ENCODE results near the gene COG6.

The COG6 gene

GRCh38 chr13:39768962-39769361, 113.5 kb downstream of the COG6 start:
- no peak for DNase-seq (ENCODE audit: low spot score)
- TF ChIP-seq CTCF (IDR thresholded peaks at IDR 0.05; ENCODE audit: extremely low read depth, missing control alignments): no peak

GRCh38 chr13:39770221-39771090, 115.0 kb downstream of the COG6 start:
- TF ChIP-seq CTCF (IDR thresholded peaks at IDR 0.05; ENCODE audit: extremely low read depth, missing control alignments): no peak
- DNase-seq (ENCODE audit: low spot score): no peak

DNA sequence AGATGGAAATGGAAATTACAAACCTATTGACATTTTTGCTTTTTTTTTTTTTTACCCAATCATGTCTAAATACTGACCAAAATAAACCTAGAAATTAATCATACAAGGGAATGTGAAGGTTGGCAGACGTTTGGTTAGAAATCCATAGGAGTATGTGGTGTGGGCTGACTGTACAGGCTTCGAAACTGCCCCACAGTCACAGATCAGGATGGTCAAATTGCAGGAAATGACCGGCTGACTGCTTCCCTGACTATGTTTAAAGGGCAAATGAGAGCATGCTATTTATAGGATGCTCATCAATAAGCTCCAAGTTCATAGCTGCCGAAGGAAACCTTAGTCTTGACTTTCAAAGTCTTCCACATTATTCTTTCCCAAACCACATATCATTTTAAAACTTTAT, 118.4 kb downstream of the COG6 start:
- DNase-seq (ENCODE audit: low spot score): no peak
- no peak for TF ChIP-seq CTCF (IDR thresholded peaks at IDR 0.05; ENCODE audit: extremely low read depth, missing control alignments)

GRCh38 chr13:39776439-39776838, 121.0 kb downstream of the COG6 start:
- no peak for TF ChIP-seq CTCF (IDR thresholded peaks at IDR 0.05; ENCODE audit: extremely low read depth, missing control alignments)
- DNase-seq (ENCODE audit: low spot score): peak; percentile 25

DNA sequence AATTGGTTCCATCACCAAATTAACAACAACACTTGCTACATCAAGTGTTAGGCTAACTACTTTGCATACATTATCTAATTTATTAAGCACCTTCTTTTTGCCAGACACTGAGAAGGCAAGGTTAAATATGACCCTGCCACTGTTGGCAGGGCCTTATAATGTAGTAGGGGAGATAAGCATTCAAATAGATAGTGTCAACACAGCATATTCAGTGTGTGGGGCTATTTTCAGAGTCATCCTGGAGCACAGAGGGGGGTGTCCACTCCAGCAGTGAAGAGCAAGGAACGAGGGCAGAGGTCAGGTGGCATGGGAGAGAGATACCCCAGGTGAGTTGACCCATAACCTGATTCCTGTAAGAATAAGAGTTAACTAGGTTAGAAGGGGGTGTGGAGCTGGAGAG, 121.6 kb downstream of the COG6 start:
- no peak for DNase-seq (ENCODE audit: low spot score)

DNA sequence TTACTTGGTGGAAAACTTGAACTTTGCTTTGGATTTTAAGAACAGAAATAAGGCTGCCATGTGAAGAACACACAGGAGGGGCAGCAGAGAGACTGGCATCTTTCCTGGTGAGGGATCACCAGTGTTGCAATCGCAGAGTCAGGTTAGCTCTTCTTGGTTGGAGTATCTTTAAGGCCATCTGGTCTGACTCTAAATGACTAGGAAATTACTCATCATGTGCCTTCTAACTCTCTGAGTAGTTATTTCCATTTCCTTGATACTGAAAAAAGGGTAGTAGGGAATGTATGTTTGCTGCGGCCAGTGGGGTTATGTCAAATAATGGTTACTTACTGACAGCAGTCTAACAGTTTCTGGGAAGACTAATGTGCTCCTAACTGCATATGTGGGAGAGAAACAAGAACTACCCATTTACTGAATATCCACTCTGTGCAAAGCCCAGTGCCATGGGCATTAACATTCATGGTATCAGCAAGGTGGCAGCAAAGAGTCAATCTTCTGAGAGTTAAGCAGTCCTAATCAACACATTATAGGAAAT, 122.1 kb downstream of the COG6 start:
- TF ChIP-seq CTCF (IDR thresholded peaks at IDR 0.05; ENCODE audit: extremely low read depth, missing control alignments): peak; percentile 25
- no peak for DNase-seq (ENCODE audit: low spot score)

More for the DNA sequence above, 121.6 kb downstream of the COG6 start:
- no peak for TF ChIP-seq CTCF (IDR thresholded peaks at IDR 0.05; ENCODE audit: extremely low read depth, missing control alignments)

All from GM20000 (cell line).